MM.1S (cell line): ENCODE data around the gene FAM229A.

Experiments used
- DNase-seq: peaks from one replicate; pipeline ENCODE4 v3.0.0-alpha.2; 2015
- H2AFZ ChIP-seq: fragments of 300-600 bp; sonication (generic); 2 replicates; pipeline ENCODE4 v1.6.0; 2016; ENCODE audit warnings: antibody characterized with exemption, low read length
- H3F3A ChIP-seq: fragments of 300-600 bp; sonication (generic); 2 replicates; pipeline ENCODE4 v1.6.1; 2016; ENCODE audit warnings: mild to moderate bottlenecking, antibody characterized with exemption, low read length, moderate library complexity, mixed read lengths; ENCODE audit not compliant: insufficient read depth
- H3K27ac ChIP-seq: fragments of 300-600 bp; sonication (generic); 2 replicates; pipeline ENCODE4 v1.5.1; 2016; ENCODE audit warnings: mild to moderate bottlenecking, low read length
- H3K27me3 ChIP-seq: fragments of 300-600 bp; sonication (generic); replicated peaks from 2 replicates; pipeline ENCODE4 v1.6.0; 2016; ENCODE audit warnings: low read length; ENCODE audit not compliant: insufficient read depth
- H3K36me3 ChIP-seq: fragments of 300-600 bp; sonication (generic); replicated peaks from 2 replicates; pipeline ENCODE4 v1.6.1; 2016; ENCODE audit warnings: mild to moderate bottlenecking, low read length, mixed read lengths; ENCODE audit not compliant: insufficient read depth
- H3K4me1 ChIP-seq: fragments of 300-600 bp; sonication (generic); 2 replicates; pipeline ENCODE4 v1.6.1; 2016; ENCODE audit warnings: low read length, mixed read lengths
- H3K4me2 ChIP-seq: fragments of 300-600 bp; sonication (generic); 2 replicates; pipeline ENCODE4 v1.6.0; 2016; ENCODE audit warnings: low read depth, low read length
- H3K4me3 ChIP-seq: fragments of 300-600 bp; sonication (generic); 2 replicates; pipeline ENCODE4 v1.5.1; 2016; ENCODE audit warnings: low read length, mixed read lengths
- H3K79me2 ChIP-seq: fragments of 300-600 bp; sonication (generic); 2 replicates; pipeline ENCODE4 v1.6.1; 2016; ENCODE audit warnings: mixed run types, low read length, mixed read lengths
- H3K9ac ChIP-seq: fragments of 300-600 bp; sonication (generic); 2 replicates; pipeline ENCODE4 v1.6.1; 2016; ENCODE audit warnings: low read length, mixed read lengths
- H3K9me2 ChIP-seq: fragments of 300-600 bp; sonication (generic); replicated peaks from 2 replicates; pipeline ENCODE4 v1.6.1; 2016; ENCODE audit warnings: mild to moderate bottlenecking, low read length, mixed read lengths; ENCODE audit not compliant: insufficient read depth
- H3K9me3 ChIP-seq: fragments of 300-600 bp; sonication (generic); replicated peaks from 2 replicates; pipeline ENCODE4 v1.6.1; 2016; ENCODE audit warnings: mild to moderate bottlenecking, low read length, mixed read lengths; ENCODE audit not compliant: insufficient read depth
- H4K20me1 ChIP-seq: fragments of 300-600 bp; sonication (generic); 2 replicates; pipeline ENCODE4 v1.6.1; 2016; ENCODE audit warnings: mild to moderate bottlenecking, low read length, moderate library complexity, mixed read lengths; ENCODE audit not compliant: insufficient read depth
- EZH2 ChIP-seq: fragments of 300-600 bp; sonication (generic); optimal IDR thresholded peaks from 2 replicates; pipeline ENCODE3; 2017; ENCODE audit warnings: low read depth, mild to moderate bottlenecking, antibody characterized with exemption, low read length, mixed read lengths
- EZH2phosphoT487 ChIP-seq: fragments of 300-600 bp; sonication (generic); IDR thresholded peaks from 2 replicates; pipeline ENCODE4 v1.6.1; 2018; ENCODE audit warnings: antibody characterized with exemption, low read length
- TF ChIP-seq, protein P1 (sequence below): fragments of 300-600 bp; sonication (generic); IDR thresholded peaks from 2 replicates; pipeline ENCODE4 v1.5.1; 2016; ENCODE audit warnings: antibody characterized with exemption, low read length, mixed read lengths

FAM229A gene

GRCh38 chr1:32333251-32333963 is 28.9 kb downstream of the FAM229A start:
- DNase-seq = peak; percentile 45
- no peaks in the 10 kb centered on the region for H4K20me1 ChIP-seq
- H3K4me1 ChIP-seq = peaks cover 58% of the 10 kb centered on the region
- H3K27me3 ChIP-seq = no peaks in the 10 kb centered on the region
- H3K9me3 ChIP-seq = no peaks in the 10 kb centered on the region
- TF ChIP-seq EZH2 (no peak), EZH2phosphoT487 (no peak)
- TF ChIP-seq, protein P1, sequence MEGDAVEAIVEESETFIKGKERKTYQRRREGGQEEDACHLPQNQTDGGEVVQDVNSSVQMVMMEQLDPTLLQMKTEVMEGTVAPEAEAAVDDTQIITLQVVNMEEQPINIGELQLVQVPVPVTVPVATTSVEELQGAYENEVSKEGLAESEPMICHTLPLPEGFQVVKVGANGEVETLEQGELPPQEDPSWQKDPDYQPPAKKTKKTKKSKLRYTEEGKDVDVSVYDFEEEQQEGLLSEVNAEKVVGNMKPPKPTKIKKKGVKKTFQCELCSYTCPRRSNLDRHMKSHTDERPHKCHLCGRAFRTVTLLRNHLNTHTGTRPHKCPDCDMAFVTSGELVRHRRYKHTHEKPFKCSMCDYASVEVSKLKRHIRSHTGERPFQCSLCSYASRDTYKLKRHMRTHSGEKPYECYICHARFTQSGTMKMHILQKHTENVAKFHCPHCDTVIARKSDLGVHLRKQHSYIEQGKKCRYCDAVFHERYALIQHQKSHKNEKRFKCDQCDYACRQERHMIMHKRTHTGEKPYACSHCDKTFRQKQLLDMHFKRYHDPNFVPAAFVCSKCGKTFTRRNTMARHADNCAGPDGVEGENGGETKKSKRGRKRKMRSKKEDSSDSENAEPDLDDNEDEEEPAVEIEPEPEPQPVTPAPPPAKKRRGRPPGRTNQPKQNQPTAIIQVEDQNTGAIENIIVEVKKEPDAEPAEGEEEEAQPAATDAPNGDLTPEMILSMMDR = peak; percentile 21; the same call in 1 of the 2 replicates
- H3K36me3 ChIP-seq = no peaks in the 10 kb centered on the region
- peaks cover 47% of the 10 kb centered on the region for H3F3A ChIP-seq
- no peak overlapping the region for H2AFZ ChIP-seq
- H3K79me2 ChIP-seq = peaks cover 9% of the 10 kb centered on the region
- no peaks in the 10 kb centered on the region for H3K9me2 ChIP-seq
- H3K4me3 ChIP-seq = no peak overlapping the region
- H3K27ac ChIP-seq = peak overlapping the region; percentile 60; the same call in 1 of the 2 replicates
- peak overlapping the region; percentile 79 for H3K4me2 ChIP-seq
- H3K9ac ChIP-seq = no peak overlapping the region

GRCh38 chr1:32332290-32333079 is 29.8 kb downstream of the FAM229A start:
- no peak overlapping the region for H3K4me3 ChIP-seq
- no peaks in the 10 kb centered on the region for H3K9me2 ChIP-seq
- no peak overlapping the region for H3K9ac ChIP-seq
- DNase-seq = no peak
- TF ChIP-seq EZH2phosphoT487 = no peak
- TF ChIP-seq, protein P1 = no peak
- TF ChIP-seq EZH2 = no peak
- no peaks in the 10 kb centered on the region for H3K9me3 ChIP-seq
- peaks cover 9% of the 10 kb centered on the region for H3K79me2 ChIP-seq
- H3K27me3 ChIP-seq = no peaks in the 10 kb centered on the region
- peak overlapping the region; percentile 39; the same call in 1 of the 2 replicates for H3K4me2 ChIP-seq
- peaks cover 49% of the 10 kb centered on the region for H3K4me1 ChIP-seq
- H3K36me3 ChIP-seq = no peaks in the 10 kb centered on the region
- no peaks in the 10 kb centered on the region for H4K20me1 ChIP-seq
- H3F3A ChIP-seq = peaks cover 39% of the 10 kb centered on the region
- H2AFZ ChIP-seq = no peak overlapping the region
- peak overlapping the region; percentile 60; the same call in 1 of the 2 replicates for H3K27ac ChIP-seq

- Histone ChIP-seq H3K9me3 (no peaks in the 10 kb centered on the region), H3K9ac (no peak overlapping the region), H2AFZ (no peak overlapping the region), H3K27ac (no peak overlapping the region), H3K4me2 (no peak overlapping the region), H3K36me3 (no peaks in the 10 kb centered on the region), H3K79me2 (peaks cover 9% of the 10 kb centered on the region), H3K9me2 (no peaks in the 10 kb centered on the region), H3K27me3 (no peaks in the 10 kb centered on the region), H3K4me1 (peaks cover 40% of the 10 kb centered on the region), H3F3A (peaks cover 32% of the 10 kb centered on the region), H3K4me3 (no peak overlapping the region), H4K20me1 (no peaks in the 10 kb centered on the region)
- DNase-seq = no peak
- TF ChIP-seq EZH2phosphoT487 (no peak), EZH2 (no peak)
- TF ChIP-seq, protein P1 = no peak
Observed at GRCh38 chr1:32331549-32331948, 30.7 kb downstream of the FAM229A start.
